NB4 (cell line): ENCODE measurements around the gene WDR86.

Source experiments
- CTCF ChIP-seq: IDR thresholded peaks from one replicate; pipeline ENCODE4 v1.5.1; 2012; ENCODE audit warnings: low read depth, low read length
- MYC ChIP-seq: IDR thresholded peaks from 2 replicates; pipeline ENCODE4 v1.6.1; 2011; ENCODE audit warnings: low read depth, low read length
- POLR2A ChIP-seq: IDR thresholded peaks from 2 replicates; pipeline ENCODE4 v1.6.1; 2011; ENCODE audit warnings: mild to moderate bottlenecking; ENCODE audit not compliant: insufficient read length; ENCODE audit errors: extremely low read depth
- TF ChIP-seq, protein P1 (sequence below): IDR thresholded peaks from 2 replicates; pipeline ENCODE4 v1.6.1; 2011; ENCODE audit warnings: low read depth, low read length

- TF ChIP-seq CTCF (no peak), MYC (no peak), POLR2A (no peak)
- TF ChIP-seq, protein P1, sequence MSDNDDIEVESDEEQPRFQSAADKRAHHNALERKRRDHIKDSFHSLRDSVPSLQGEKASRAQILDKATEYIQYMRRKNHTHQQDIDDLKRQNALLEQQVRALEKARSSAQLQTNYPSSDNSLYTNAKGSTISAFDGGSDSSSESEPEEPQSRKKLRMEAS: no peak
These were observed 46.9 kb upstream of the WDR86 start for GRCh38 chr7:151456782-151457181.
